Fibroblast of the aortic adventitia (primary cell): Measurements from ENCODE around the gene COX10. TPM values are rescaled to one million over a fixed set of nuclear protein-coding genes. Genes with fewer than 3 reads are reported as not detected.

Experiments
- DNase-seq: peaks from one replicate; pipeline ENCODE4 v3.0.0-alpha.2; 2010; ENCODE audit warnings: low read depth
- H3K4me3 ChIP-seq: 2 replicates; pipeline ENCODE4 v1.5.1; 2011; ENCODE audit warnings: low read depth, mild to moderate bottlenecking, control low read depth, low read length, moderate library complexity
- total RNA-seq: library from RNA; depleted of rRNA; stranded (reverse); fragments of >200 nt; gene quantifications from 2 replicates; pipeline ENCODE4 v1.2.3, GENCODE V29; 2012; ENCODE audit warnings: low replicate concordance
- TF ChIP-seq, protein P1 (sequence below): IDR thresholded peaks from 2 replicates; pipeline ENCODE4 v1.5.1; 2011; ENCODE audit warnings: mild to moderate bottlenecking, low read length, control low read depth, inconsistent platforms; ENCODE audit not compliant: insufficient read depth

The COX10 gene
- total RNA-seq, 1 donor = 19.2 TPM

DNA sequence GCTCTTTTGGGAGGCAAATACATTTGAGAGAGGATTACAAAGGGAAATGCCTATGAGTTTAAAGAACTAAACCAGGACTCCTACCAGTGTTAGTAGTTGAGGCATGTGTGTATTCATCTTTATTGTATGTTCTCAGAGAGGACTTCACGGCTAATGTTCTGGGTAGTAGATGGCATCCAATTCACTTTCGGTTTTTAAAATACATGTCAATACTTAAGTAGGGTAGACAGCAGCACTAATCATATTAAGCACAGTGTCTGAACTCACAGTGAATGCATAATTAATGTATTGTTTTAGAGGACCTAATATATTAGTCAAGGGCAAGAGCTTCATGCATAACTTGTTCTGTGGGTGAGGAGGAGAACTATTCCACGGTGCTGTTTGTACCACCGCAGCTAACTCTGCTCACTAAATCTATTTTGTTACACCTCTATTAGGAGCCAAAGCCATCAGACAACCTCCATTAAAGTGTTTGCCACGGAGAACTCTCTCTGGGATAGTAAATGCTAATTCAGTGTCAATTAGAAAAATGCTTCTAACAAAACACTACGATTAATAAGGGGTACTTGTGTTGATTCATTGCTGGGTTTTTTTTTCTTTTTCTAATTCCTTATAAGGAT is 56.3 kb downstream of the COX10 start:
- no peak overlapping the region for H3K4me3 ChIP-seq
- TF ChIP-seq, protein P1, sequence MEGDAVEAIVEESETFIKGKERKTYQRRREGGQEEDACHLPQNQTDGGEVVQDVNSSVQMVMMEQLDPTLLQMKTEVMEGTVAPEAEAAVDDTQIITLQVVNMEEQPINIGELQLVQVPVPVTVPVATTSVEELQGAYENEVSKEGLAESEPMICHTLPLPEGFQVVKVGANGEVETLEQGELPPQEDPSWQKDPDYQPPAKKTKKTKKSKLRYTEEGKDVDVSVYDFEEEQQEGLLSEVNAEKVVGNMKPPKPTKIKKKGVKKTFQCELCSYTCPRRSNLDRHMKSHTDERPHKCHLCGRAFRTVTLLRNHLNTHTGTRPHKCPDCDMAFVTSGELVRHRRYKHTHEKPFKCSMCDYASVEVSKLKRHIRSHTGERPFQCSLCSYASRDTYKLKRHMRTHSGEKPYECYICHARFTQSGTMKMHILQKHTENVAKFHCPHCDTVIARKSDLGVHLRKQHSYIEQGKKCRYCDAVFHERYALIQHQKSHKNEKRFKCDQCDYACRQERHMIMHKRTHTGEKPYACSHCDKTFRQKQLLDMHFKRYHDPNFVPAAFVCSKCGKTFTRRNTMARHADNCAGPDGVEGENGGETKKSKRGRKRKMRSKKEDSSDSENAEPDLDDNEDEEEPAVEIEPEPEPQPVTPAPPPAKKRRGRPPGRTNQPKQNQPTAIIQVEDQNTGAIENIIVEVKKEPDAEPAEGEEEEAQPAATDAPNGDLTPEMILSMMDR = no peak
- DNase-seq = no peak

DNA sequence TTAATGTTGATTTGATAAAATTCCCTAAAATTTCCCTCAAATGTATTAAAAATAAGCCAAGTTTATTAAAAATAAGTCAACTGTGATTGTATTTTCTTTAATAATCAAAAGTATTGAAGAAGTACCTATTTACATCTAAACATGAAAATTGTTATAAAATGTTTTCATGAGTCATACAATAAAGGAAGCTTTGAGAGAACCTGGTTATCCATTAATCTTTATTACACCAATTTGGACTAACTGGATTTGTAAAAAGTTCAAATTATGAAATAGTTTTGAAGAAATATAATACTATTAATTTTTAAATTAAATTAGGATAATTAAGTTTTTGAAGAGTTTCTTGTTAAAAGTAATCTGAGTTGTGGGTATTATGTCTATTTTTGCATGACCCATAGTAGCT is 63.8 kb downstream of the COX10 start:
- no peak overlapping the region for H3K4me3 ChIP-seq
- TF ChIP-seq, protein P1 = no peak
- no peak for DNase-seq

DNA sequence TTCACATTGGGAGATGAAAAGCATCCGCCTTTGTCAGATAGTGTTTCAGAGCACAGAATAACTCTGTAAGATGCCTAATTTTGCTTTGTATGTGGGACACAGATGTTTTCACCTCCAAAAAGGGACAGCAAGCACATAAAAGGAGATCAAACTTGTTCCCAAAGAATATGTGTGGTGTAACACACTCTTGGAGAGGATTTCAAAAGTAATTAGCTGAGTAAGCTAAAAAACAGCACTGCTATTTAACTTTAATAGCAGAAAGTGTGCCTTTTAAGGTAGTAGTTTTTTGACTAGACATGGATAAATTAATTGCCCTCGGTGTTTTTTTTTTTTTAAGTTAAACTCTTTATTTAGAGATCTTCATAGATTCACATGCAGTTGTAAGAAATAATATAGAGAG is 65.2 kb downstream of the COX10 start:
- TF ChIP-seq, protein P1 = no peak
- no peak for DNase-seq
- H3K4me3 ChIP-seq = no peak overlapping the region

DNA sequence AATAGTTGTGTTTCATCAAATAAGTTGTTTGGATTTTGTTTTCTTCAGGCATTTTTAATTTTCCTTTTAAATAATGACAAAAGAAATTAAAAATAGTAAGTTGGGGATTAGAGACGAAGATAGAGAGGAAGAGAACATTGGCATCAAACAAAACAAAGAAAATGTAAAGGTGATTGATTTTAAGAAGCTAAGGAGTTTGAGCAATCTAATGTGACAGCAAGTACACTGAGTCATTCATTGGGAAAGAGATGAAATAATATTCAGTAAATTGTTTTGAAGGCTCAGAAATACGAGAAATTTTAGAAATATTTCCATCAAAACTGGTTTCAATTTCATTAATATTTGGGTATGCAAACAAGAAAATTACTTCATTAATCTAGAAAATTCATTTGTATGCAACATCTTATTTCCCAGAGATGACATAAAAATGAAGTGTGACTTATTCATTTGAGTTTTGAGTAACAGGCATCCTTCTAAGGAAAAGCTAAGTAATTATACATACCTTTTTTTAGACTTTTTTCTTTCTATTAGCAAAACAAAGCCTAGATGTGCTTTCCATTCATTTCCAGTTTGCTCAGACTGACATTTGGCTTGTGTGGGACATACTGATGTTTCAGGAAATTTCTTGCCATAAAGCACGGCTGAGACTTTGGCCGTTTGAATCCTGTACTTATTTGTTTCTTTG is 66.7 kb downstream of the COX10 start:
- H3K4me3 ChIP-seq = no peak overlapping the region
- DNase-seq = no peak
- TF ChIP-seq, protein P1 = no peak

DNA sequence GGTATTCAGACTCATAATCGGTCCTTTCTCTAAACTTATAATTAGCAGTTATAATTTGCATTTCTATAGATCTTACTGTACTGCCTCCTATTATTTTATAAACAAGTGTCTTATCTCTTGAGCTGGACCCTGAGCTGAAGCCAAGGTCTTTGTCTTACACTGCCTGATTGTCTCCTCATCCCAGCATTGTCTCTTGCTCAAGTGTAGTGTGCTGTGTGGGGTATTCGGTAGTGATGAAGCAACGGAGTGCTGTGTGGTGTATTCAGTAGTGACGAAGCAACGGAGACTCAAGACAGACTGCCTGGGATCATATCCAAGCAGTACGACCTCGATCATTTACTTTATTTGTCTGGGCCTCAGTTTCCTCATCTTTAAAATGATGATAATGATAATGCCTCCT is 69.3 kb downstream of the COX10 start:
- TF ChIP-seq, protein P1 = no peak
- DNase-seq = no peak
- no peak overlapping the region for H3K4me3 ChIP-seq

DNA sequence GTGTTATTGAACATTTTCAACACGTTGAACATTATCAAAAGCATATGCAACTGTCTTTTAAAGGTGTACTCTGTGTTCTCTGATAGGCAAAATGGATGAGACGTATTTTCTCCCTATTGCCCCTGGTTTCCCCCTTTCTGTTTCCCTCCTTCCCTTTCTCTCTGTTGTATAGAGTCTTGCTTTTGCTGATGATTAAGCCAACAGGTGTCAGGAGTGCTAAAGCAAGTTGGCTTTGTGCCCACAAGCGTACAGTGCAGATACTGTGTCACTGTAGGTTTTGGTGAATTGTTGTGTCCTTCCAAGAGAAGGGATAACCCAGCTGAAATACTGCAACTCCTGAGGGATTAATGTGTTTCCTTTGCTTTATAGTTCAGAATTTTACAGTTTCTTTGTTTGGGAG is 74.4 kb downstream of the COX10 start:
- no peak for DNase-seq
- TF ChIP-seq, protein P1 = no peak
- no peak overlapping the region for H3K4me3 ChIP-seq

DNA sequence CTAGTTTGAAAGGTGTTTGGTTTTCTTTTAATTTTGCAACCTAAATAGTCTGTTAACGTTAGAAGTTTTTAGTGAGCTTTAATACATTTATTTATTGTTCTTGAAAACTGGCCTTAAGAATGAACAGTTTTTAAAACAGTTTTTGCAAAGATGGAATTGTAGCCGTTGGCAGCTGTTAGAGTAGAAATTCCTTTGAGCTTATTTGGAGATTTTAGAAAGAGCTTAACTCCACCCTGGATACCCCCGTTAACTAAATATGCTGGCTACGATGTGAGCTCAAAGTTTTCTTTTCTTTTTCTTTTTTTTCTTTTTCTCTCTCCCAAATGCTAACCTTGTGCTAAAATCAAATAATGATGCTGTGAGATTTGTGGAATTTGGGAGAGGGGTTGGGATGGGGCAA is 75.2 kb downstream of the COX10 start:
- peak; percentile 51 for DNase-seq

More for the DNA sequence above, 75.2 kb downstream of the COX10 start:
- H3K4me3 ChIP-seq = no peak overlapping the region
- TF ChIP-seq, protein P1 = no peak
